ENCODE data around the gene CARMIL3.

Gene CARMIL3

DNA sequence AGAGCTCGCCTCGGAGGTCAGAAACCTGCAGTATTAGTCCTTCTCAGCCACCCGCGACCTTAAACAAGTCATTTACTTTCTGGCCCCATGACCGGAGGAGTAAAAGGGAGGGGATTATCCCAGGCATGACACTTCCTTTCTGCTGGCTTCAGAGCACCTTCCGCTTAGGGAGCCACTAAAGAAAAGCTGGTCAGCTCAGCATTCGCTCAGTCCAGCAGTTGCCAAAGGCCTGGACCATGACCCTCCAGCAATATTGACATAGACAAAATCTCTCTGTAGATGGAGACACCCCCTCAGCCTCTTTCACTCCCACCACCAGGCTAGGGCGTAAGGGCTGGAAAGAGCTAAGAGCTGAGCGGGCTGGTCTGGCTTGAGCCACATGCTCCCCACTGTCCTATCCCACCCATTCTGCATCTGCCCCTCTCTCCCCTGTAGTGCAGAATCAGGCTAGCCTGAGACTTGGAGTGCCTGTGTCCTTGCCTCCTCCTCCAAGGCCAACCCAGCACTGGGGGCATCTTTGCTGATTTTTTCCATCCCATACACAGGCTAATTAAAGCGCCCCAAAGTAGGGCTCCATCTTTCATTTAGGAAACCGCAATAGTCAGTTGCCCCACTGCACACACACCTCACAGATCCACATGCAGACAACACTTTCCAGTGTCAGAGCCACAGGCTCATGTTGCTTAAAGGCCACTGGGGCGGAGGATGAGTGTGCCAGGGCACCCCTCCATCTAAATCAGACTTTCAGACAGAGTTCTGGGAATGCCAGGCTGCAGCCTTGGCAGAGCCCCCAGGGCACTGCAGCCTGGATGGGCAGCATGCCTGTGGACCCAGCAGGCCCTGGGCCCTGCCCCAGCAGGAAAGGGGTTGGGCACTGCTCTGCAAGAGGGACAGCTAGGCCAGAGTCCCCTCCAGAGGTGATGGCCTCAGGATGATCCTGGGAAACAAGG lies 15.6 kb downstream of the CARMIL3 start:
- no peak for DNase-seq
- H3K4me1 ChIP-seq = peaks cover 0 to 15% (median 12%) of the 10 kb centered on the region in 4 donors
- no peaks in the 10 kb centered on the region for H3K36me3 ChIP-seq
- H3K27ac ChIP-seq = no peak overlapping the region
- intact Hi-C loops (cut with DNase I; ENCODE audit: low total_unique reads) = no loop called here
- peaks cover 0 to 7% of the 10 kb centered on the region in 2 donors for H3K27me3 ChIP-seq
- TF ChIP-seq, protein P1, sequence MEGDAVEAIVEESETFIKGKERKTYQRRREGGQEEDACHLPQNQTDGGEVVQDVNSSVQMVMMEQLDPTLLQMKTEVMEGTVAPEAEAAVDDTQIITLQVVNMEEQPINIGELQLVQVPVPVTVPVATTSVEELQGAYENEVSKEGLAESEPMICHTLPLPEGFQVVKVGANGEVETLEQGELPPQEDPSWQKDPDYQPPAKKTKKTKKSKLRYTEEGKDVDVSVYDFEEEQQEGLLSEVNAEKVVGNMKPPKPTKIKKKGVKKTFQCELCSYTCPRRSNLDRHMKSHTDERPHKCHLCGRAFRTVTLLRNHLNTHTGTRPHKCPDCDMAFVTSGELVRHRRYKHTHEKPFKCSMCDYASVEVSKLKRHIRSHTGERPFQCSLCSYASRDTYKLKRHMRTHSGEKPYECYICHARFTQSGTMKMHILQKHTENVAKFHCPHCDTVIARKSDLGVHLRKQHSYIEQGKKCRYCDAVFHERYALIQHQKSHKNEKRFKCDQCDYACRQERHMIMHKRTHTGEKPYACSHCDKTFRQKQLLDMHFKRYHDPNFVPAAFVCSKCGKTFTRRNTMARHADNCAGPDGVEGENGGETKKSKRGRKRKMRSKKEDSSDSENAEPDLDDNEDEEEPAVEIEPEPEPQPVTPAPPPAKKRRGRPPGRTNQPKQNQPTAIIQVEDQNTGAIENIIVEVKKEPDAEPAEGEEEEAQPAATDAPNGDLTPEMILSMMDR (IDR thresholded peaks at IDR 0.05) = no peak
- no peaks in the 10 kb centered on the region for H3K9me3 ChIP-seq
- H3K4me3 ChIP-seq = no peak overlapping the region

DNA sequence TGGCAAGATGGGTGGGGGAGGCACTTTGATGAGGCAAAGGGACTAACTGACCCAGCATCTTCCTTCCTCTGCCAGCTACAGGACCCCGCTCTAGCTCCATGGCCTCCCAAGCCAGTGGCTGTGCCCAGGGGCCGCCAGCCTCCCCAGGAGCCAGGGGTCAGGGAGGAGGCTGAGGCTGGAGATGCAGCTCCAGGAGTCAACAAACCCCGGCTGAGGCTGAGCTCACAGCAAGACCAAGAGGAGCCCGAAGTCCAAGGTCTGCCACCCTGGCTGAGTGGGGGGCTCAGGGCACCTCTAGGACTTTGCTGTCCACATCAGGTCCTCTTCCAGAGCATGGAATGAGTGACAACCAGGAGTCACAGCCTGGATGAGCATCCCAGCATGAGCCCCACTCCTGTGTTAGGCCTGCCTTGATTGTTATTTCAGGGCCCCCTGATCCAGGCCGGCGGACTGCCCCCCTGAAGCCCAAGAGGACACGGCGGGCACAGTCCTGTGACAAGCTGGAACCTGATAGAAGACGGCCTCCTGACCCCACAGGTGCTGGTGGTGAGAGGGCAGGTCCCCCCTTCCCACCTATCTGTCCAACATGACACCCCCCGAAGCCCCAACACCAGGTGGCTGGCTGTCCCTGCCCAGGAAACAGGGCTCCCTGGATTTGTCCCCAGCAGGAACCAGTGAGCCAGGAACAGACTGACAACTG lies 17.1 kb downstream of the CARMIL3 start:
- H3K27me3 ChIP-seq = peaks cover 0 to 20% of the 10 kb centered on the region in 2 donors
- H3K9me3 ChIP-seq = no peaks in the 10 kb centered on the region
- intact Hi-C loops (cut with DNase I; ENCODE audit: low total_unique reads) = no loop called here
- TF ChIP-seq, protein P1 (IDR thresholded peaks at IDR 0.05) = no peak
- DNase-seq = no peak
- H3K4me1 ChIP-seq = peaks cover 0 to 21% (median 16%) of the 10 kb centered on the region in 4 donors
- no peaks in the 10 kb centered on the region for H3K36me3 ChIP-seq
- no peak overlapping the region for H3K4me3 ChIP-seq
- H3K27ac ChIP-seq = no peak overlapping the region

DNA sequence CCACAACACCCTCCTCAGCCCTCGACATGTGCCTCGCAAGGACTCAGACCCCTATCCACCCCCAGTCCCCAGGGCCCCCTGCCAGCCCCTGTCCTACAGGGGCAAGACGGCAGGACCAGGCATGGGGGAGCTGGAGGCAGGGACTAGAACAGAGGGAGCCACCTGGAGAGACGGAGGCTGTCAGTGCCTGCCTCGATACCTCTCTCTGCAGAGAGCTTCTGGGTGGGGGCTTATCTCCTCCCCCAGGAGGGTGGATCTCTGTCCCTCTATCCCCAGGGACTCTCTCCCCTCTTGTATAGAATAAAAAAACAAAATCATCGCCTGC lies 17.6 kb downstream of the CARMIL3 start:
- Histone ChIP-seq H3K9me3 (no peaks in the 10 kb centered on the region), H3K4me1 (peaks cover 0 to 21% (median 16%) of the 10 kb centered on the region in 4 donors), H3K27me3 (peaks cover 0 to 25% of the 10 kb centered on the region in 2 donors), H3K36me3 (no peaks in the 10 kb centered on the region), H3K27ac (no peak overlapping the region), H3K4me3 (no peak overlapping the region)
- TF ChIP-seq, protein P1 (IDR thresholded peaks at IDR 0.05) = no peak
- intact Hi-C loops (cut with DNase I; ENCODE audit: low total_unique reads) = no loop called here
- no peak for DNase-seq

DNA sequence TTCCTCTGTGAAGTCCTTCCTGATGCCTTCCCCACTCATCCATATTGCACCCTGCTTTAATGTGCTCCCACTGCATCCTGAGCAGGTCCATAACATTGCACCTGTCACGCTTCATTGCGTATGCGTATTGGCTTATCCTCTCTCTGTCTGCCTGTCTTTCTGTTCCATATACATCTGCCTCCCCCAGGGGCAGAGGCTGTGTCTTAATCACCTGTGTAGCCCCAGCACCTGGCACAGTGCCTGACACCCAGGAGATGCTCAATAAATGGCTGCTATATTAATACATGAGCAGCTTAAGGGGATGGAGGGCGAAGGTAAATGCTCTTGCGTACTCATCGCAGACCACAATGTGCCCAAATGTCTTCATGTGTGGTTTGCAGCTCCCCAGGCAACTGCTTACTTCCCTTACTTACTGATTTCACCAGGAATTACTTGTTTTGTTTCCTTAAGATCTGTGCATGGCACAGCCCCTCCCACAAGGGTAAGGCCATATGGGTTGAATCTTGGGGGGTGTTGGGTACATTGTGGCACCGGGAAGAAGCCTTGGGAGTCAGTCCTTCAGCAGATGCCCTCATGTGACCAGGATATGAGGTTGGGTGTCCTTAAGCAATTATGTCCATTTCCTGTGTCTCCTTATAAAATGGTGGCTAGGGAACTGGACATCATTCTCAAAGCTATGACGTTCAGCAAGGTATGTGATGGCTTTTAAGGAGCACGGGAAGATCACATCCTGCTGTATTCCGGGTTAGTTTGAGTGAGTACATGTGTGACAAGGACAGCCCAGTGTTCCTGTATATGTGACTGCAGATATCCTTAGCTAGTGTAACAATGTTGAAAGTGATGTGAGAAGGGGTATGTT lies 18.7 kb downstream of the CARMIL3 start:
- Histone ChIP-seq H3K9me3 (no peaks in the 10 kb centered on the region), H3K27ac (no peak overlapping the region), H3K27me3 (peaks cover 0 to 36% of the 10 kb centered on the region in 2 donors), H3K4me3 (no peak overlapping the region), H3K4me1 (peaks cover 0 to 21% (median 16%) of the 10 kb centered on the region in 4 donors), H3K36me3 (no peaks in the 10 kb centered on the region)
- intact Hi-C loops (cut with DNase I; ENCODE audit: low total_unique reads) = no loop called here
- no peak for DNase-seq
- TF ChIP-seq, protein P1 (IDR thresholded peaks at IDR 0.05) = no peak

DNA sequence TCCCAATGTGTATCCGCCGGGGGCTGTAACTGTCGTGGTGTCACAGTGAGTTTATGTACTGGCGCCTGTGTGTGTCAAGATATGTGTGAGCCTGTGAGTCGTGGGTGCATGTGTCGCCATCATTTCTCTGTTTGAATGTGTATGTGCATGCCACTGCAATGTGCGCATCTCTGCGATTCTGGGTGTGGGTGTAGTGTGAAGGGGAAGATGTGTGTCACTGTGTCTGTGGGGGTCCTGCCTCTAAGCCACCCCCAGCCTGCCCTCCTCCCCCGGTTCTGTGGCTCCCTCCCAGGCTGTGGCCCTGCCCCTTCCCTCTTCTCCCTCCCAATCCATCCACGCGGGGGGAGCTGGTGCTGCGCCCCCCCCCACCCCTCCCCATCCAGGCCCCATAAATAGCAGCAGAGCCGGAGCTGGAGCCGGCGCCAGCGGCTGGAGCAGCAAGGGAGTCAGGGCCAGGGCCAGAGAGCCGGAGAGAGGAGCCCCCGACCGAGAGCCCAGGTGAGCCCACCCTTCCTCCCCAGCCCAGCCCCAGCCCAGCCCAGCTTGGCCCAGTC lies 19.4 kb downstream of the CARMIL3 start, which contains the start of gene CPNE6:
Gene CPNE6 (plus strand): TSS at position 419 of the 554 bp plus-strand sequence. CDS start 1,375 bp downstream, outside the sequence.
- Histone ChIP-seq H3K4me1 (peaks cover 0 to 21% (median 16%) of the 10 kb centered on the region in 4 donors), H3K4me3 (peak within 1 kb of the TSS in 1 of 2 donors; percentile 16), H3K36me3 (no peaks in the 10 kb centered on the region), H3K27me3 (peaks cover 0 to 42% of the 10 kb centered on the region in 2 donors), H3K9me3 (no peaks in the 10 kb centered on the region), H3K27ac (no peak within 1 kb of the TSS)
- intact Hi-C loops (cut with DNase I; ENCODE audit: low total_unique reads) = no loop called here
- DNase-seq = no peak
- TF ChIP-seq, protein P1 (IDR thresholded peaks at IDR 0.05) = no peak
